HG03095 (cell line): ENCODE data around the gene COPS6.

Source experiments
- ATAC-seq: cut with Tn5 transposase; IDR thresholded peaks from one replicate; pipeline ENCODE4 v1.9.1; 2021; ENCODE audit warnings: moderate library complexity; ENCODE audit not compliant: unreplicated experiment

Gene COPS6

GRCh38 chr7:100079024-100079560 is 9.7 kb upstream of the COPS6 start:
- ATAC-seq: no peak

GRCh38 chr7:100080907-100081534 is 7.7 kb upstream of the COPS6 start:
- ATAC-seq: peak; percentile 10

- peak; percentile 74 for ATAC-seq
These were observed 7.2 kb upstream of the COPS6 start, which contains the start of gene ZNF3 for GRCh38 chr7:100081535-100082102. Gene ZNF3 (minus strand): TSS chr7:100081723. CDS start chr7:100077357, 4,366 bp downstream.

- ATAC-seq: no peak
These were observed 5.8 kb upstream of the COPS6 start for GRCh38 chr7:100082978-100083377.

- ATAC-seq: no peak
These were observed 3.3 kb upstream of the COPS6 start for GRCh38 chr7:100085515-100085914.

GRCh38 chr7:100087055-100087750 is 1.6 kb upstream of the COPS6 start:
- ATAC-seq: no peak

GRCh38 chr7:100088095-100088620 is 611 bp upstream of the COPS6 start:
- no peak for ATAC-seq

- ATAC-seq: no peak
These were observed 858 bp downstream of the COPS6 start for GRCh38 chr7:100089458-100090196.

GRCh38 chr7:100090527-100091410 is 2.0 kb downstream of the COPS6 start:
- no peak for ATAC-seq

- ATAC-seq: no peak
These were observed 2.8 kb downstream of the COPS6 start for GRCh38 chr7:100091411-100092181.

- ATAC-seq: no peak
These were observed 4.3 kb downstream of the COPS6 start for GRCh38 chr7:100093054-100093453.

- no peak for ATAC-seq
These were observed 4.7 kb downstream of the COPS6 start for GRCh38 chr7:100093498-100093897.

- ATAC-seq: no peak
These were observed 5.2 kb downstream of the COPS6 start for GRCh38 chr7:100093925-100094486.

GRCh38 chr7:100095289-100095688 is 6.5 kb downstream of the COPS6 start:
- ATAC-seq: no peak

- no peak for ATAC-seq
These were observed 6.9 kb downstream of the COPS6 start for GRCh38 chr7:100095704-100096103.

GRCh38 chr7:100098913-100099312 is 10.1 kb downstream of the COPS6 start:
- no peak for ATAC-seq

- no peak for ATAC-seq
These were observed 10.7 kb downstream of the COPS6 start for GRCh38 chr7:100099452-100099851.

- peak; percentile 53 for ATAC-seq
These were observed 11.7 kb downstream of the COPS6 start for GRCh38 chr7:100100420-100101015.
